GM12801 (cell line): Measurements from ENCODE around the gene TSPAN11.

Source experiments
- TF ChIP-seq, protein P1 (sequence below): IDR thresholded peaks from one replicate; pipeline ENCODE4 v1.5.1; 2011; ENCODE audit warnings: control low read depth; ENCODE audit not compliant: insufficient read length; ENCODE audit errors: extremely low read depth

TSPAN11 gene

DNA sequence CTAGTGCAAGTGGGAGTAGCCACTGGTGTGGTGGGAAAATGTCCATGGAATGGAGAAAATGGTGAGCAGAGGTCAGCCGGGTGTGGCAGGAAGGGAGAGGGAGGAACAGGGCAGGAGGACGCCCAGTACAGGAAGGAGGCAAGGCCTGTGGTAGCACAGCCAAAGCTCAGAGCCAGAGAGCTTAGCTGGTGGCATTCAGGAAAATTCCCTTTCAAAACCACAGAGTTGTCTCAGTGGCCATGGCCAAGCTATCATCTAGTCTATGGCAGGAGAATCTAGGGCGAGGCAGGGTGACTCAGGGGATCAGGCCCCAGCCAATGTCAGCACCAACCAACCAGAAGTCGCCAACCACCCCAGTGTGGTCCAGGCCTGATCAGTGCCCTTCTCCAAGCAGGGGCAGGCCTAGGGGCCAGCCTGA lies 79.4 kb downstream of the TSPAN11 start:
- TF ChIP-seq, protein P1, sequence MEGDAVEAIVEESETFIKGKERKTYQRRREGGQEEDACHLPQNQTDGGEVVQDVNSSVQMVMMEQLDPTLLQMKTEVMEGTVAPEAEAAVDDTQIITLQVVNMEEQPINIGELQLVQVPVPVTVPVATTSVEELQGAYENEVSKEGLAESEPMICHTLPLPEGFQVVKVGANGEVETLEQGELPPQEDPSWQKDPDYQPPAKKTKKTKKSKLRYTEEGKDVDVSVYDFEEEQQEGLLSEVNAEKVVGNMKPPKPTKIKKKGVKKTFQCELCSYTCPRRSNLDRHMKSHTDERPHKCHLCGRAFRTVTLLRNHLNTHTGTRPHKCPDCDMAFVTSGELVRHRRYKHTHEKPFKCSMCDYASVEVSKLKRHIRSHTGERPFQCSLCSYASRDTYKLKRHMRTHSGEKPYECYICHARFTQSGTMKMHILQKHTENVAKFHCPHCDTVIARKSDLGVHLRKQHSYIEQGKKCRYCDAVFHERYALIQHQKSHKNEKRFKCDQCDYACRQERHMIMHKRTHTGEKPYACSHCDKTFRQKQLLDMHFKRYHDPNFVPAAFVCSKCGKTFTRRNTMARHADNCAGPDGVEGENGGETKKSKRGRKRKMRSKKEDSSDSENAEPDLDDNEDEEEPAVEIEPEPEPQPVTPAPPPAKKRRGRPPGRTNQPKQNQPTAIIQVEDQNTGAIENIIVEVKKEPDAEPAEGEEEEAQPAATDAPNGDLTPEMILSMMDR, result no peak

GRCh38 chr12:31006416-31007152 lies 80.0 kb downstream of the TSPAN11 start:
- TF ChIP-seq, protein P1, result no peak

DNA sequence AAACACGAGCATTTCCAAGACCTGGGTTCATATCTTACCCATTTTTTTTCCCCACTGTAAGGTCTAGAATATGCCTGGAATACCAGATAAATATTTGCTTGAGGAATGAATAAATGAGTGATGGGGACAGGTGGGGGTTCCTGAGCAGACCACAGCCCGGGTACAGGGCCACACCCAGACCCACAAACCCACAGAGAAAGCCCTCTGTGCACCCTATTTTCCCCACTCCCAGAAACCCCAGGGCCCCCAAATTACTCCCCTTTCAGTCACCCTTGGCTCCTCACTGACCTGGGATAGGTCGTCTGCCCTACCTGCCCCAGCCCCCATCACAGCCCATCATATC lies 80.6 kb downstream of the TSPAN11 start:
- TF ChIP-seq, protein P1, result no peak

DNA sequence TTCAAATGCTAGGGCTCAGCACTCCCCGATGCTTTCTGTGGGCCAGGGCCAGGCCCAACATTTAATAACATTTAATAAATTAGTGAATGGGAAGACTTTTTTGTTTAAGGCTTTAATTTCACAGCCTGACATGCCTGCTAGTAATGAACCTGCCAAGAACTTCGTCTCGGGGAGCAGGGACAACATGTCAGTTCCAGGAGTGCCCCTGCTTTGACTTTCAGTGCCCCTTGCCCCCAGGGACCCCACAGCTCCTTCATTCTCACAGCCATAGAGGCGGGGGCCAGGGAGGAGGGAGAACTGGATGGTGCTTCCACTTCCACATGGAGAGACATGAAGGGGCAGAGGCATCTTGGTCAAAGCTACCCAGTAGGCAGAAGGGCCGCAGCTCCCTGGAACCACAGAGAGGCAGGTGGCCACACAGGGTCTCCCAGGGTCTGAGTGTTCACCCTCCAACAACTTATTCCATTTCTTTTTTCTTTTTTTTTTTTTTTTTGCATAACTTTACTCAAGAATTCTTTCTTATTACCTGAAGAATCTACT lies 81.2 kb downstream of the TSPAN11 start:
- TF ChIP-seq, protein P1, result no peak

DNA sequence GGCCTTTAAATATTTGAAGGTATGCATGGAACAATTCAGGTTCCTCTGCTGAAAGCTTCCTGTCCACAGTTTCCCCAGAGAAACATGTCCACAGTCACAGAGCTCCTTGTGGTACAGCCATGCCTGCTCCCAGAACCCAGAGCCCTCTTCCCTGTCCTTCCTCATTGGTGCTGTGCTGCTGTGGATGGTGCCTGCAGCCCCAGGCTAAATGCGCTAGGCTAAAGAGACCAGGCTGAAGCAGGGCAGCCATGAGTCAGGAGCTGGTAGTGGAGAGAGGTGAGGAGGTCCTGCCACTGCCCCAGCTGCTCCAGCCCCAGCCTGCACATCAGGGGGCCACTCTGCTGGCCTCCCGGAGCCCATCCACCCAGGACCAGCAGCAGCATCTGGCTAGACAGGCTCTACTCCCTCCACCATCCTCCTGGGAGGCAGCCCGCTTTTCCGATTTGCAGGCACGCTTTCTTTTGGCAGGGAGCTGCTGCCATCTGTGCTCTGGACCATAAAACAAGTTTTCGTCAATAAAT lies 81.8 kb downstream of the TSPAN11 start:
- TF ChIP-seq, protein P1, result no peak

- TF ChIP-seq, protein P1, result no peak
Observed at GRCh38 chr12:31008961-31009840, 82.7 kb downstream of the TSPAN11 start.

DNA sequence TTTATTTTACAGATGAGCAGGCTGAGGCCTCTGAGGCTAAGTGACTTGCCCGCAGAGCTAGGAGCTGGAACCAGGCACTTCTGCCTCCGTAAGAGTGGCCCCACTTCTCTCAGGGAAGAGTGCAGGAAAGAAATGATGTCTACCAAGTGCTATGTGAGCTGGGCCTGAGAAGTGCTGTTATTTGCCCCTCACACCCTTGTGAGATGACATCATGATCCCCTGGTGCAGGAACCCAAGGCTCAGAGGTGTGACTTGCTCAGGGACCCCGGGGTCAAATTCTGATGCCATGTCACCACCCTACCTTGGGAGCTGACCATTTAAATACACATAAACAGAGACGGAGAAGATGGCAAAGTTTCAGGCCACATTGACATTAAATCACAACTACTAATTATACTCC lies 83.4 kb downstream of the TSPAN11 start:
- TF ChIP-seq, protein P1, result no peak
